ENCODE results near the gene UGT3A2.

Gene UGT3A2

GRCh38 chr5:36007366-36007765, 59.3 kb downstream of the UGT3A2 start:
- DNase-seq (ENCODE audit: low read depth): no peak

- no peak for DNase-seq (ENCODE audit: low read depth)
Measured at GRCh38 chr5:36006163-36006562, 60.5 kb downstream of the UGT3A2 start.

- DNase-seq (ENCODE audit: low read depth): no peak
Measured at GRCh38 chr5:36001032-36001431, 65.7 kb downstream of the UGT3A2 start.

- no peak for DNase-seq (ENCODE audit: low read depth)
Measured at GRCh38 chr5:35999547-35999946, 67.1 kb downstream of the UGT3A2 start.

GRCh38 chr5:35996076-35996475, 70.6 kb downstream of the UGT3A2 start:
- no peak for DNase-seq (ENCODE audit: low read depth)

GRCh38 chr5:35990941-35991611, 75.6 kb downstream of the UGT3A2 start, which contains the start of gene UGT3A1:
UGT3A1 (minus strand) TSS chr5:35991390; CDS start chr5:35991240, 150 bp downstream.
- no peak for DNase-seq (ENCODE audit: low read depth)

- DNase-seq (ENCODE audit: low read depth): no peak
Measured at GRCh38 chr5:35990520-35990919, 76.2 kb downstream of the UGT3A2 start.

GRCh38 chr5:35988529-35988928, 78.2 kb downstream of the UGT3A2 start:
- DNase-seq (ENCODE audit: low read depth): no peak

- no peak for DNase-seq (ENCODE audit: low read depth)
Measured at GRCh38 chr5:35987776-35988175, 78.9 kb downstream of the UGT3A2 start.

Data from activated T-helper 9 cell treated with anti-CD3 and anti-CD28 coated beads, Interleukin-2, amount 50 U/mL, for 16 hours (primary cell).